H9 (cell line): ENCODE results near the gene PAGE2B. TPM values are rescaled to one million over a fixed set of nuclear protein-coding genes. Genes with fewer than 3 reads are reported as not detected.
"Not testable (repeated sequence)": the region's sequence is repeated elsewhere in the genome, so short reads cannot be mapped to it uniquely, and the experiment has no call there.

Source experiments
- DNase-seq: peaks from one replicate; pipeline ENCODE4 v3.0.0-alpha.2; 2017
- H2AFZ ChIP-seq: one replicate; pipeline ENCODE4 v1.6.1; 2013; ENCODE audit warnings: mild to moderate bottlenecking, low read length, control low read depth, moderate library complexity
- H2AK5ac ChIP-seq: 2 replicates; pipeline ENCODE4 v1.6.1; 2013; ENCODE audit warnings: low read length, control low read depth, mixed read lengths; ENCODE audit not compliant: insufficient read length
- H2BK120ac ChIP-seq: one replicate; pipeline ENCODE4 v1.6.1; 2013; ENCODE audit warnings: low read depth, mild to moderate bottlenecking, low read length, control low read depth, inconsistent platforms; ENCODE audit not compliant: poor library complexity, severe bottlenecking
- H2BK12ac ChIP-seq: 2 replicates; pipeline ENCODE4 v1.6.1; 2013; ENCODE audit warnings: low read length, control low read depth, mixed read lengths, low read depth; ENCODE audit not compliant: insufficient read length
- H2BK15ac ChIP-seq: 2 replicates; pipeline ENCODE4 v1.6.1; 2013; ENCODE audit warnings: low read depth, low read length, control low read depth
- H2BK20ac ChIP-seq: one replicate; pipeline ENCODE4 v1.6.1; 2013; ENCODE audit warnings: low read depth, mild to moderate bottlenecking, low read length, control low read depth, inconsistent platforms; ENCODE audit not compliant: poor library complexity, severe bottlenecking
- H2BK5ac ChIP-seq: 2 replicates; pipeline ENCODE4 v1.6.1; 2013; ENCODE audit warnings: low read length, control low read depth, mixed read lengths; ENCODE audit not compliant: insufficient read length
- H3K14ac ChIP-seq: 2 replicates; pipeline ENCODE4 v1.6.1; 2013; ENCODE audit warnings: low read length, control low read depth; ENCODE audit not compliant: insufficient read depth
- H3K18ac ChIP-seq: 2 replicates; pipeline ENCODE4 v1.6.1; 2013; ENCODE audit warnings: low read depth, mild to moderate bottlenecking, mixed read lengths, low read length, control low read depth; ENCODE audit not compliant: insufficient read length
- H3K23ac ChIP-seq: 2 replicates; pipeline ENCODE4 v1.6.1; 2013; ENCODE audit warnings: low read length, control low read depth, mixed read lengths, low read depth; ENCODE audit not compliant: insufficient read length
- H3K23me2 ChIP-seq: 2 replicates; pipeline ENCODE4 v1.6.1; 2013; ENCODE audit warnings: low read depth, mild to moderate bottlenecking, mixed read lengths, low read length, control low read depth; ENCODE audit not compliant: insufficient read length, poor library complexity, severe bottlenecking
- H3K27ac ChIP-seq: 2 replicates; pipeline ENCODE4 v1.5.1; 2013; ENCODE audit warnings: low read length, control low read depth, mixed read lengths, low read depth; ENCODE audit not compliant: insufficient read length
- H3K27me3 ChIP-seq: 2 replicates; pipeline ENCODE4 v1.6.1; 2013; ENCODE audit warnings: low read length, control low read depth, inconsistent platforms; ENCODE audit not compliant: insufficient read depth
- H3K4ac ChIP-seq: 2 replicates; pipeline ENCODE4 v1.6.1; 2013; ENCODE audit warnings: low read depth, mild to moderate bottlenecking, control low read depth, inconsistent platforms, low read length, moderate library complexity
- H3K4me1 ChIP-seq: 2 replicates; pipeline ENCODE4 v1.6.1; 2013; ENCODE audit warnings: low read length, control low read depth, inconsistent platforms; ENCODE audit not compliant: insufficient read depth
- H3K4me2 ChIP-seq: 2 replicates; pipeline ENCODE4 v1.6.1; 2013; ENCODE audit warnings: low read length, control low read depth, mixed read lengths; ENCODE audit not compliant: insufficient read length, insufficient read depth
- H3K56ac ChIP-seq: 2 replicates; pipeline ENCODE4 v1.6.1; 2013; ENCODE audit warnings: low read depth, mild to moderate bottlenecking, mixed read lengths, low read length, control low read depth; ENCODE audit not compliant: insufficient read length
- H3K79me1 ChIP-seq: 2 replicates; pipeline ENCODE4 v1.6.1; 2013; ENCODE audit warnings: low read depth, mild to moderate bottlenecking, moderate library complexity, low read length, control low read depth, inconsistent platforms; ENCODE audit not compliant: insufficient read depth, poor library complexity, severe bottlenecking
- H3K79me2 ChIP-seq: 2 replicates; pipeline ENCODE4 v1.6.1; 2013; ENCODE audit warnings: low read length, control low read depth, inconsistent platforms; ENCODE audit not compliant: insufficient read depth
- H3K9ac ChIP-seq: 2 replicates; pipeline ENCODE4 v1.6.1; 2013; ENCODE audit warnings: low read length, control low read depth, mixed read lengths; ENCODE audit not compliant: insufficient read length; ENCODE audit errors: extremely low read depth
- H3K9me3 ChIP-seq: one replicate; pipeline ENCODE4 v1.6.1; 2013; ENCODE audit warnings: low read depth, low read length, inconsistent platforms; ENCODE audit not compliant: control insufficient read depth
- H3T11ph ChIP-seq: one replicate; pipeline ENCODE4 v1.6.1; 2013; ENCODE audit warnings: mild to moderate bottlenecking, low read length, control low read depth, inconsistent platforms
- H4K20me1 ChIP-seq: one replicate; pipeline ENCODE4 v1.6.1; 2013; ENCODE audit not compliant: control insufficient read depth, insufficient read length, insufficient read depth
- H4K5ac ChIP-seq: 2 replicates; pipeline ENCODE4 v1.6.1; 2013; ENCODE audit warnings: low read depth, mild to moderate bottlenecking, mixed read lengths, low read length, control low read depth; ENCODE audit not compliant: insufficient read length
- H4K8ac ChIP-seq: replicated peaks from 2 replicates; pipeline ENCODE4 v1.6.1; 2013; ENCODE audit warnings: low read length, control low read depth, mixed read lengths, low read depth; ENCODE audit not compliant: insufficient read length
- H4K91ac ChIP-seq: 2 replicates; pipeline ENCODE4 v1.6.1; 2013; ENCODE audit warnings: low read depth, mild to moderate bottlenecking, moderate library complexity, mixed read lengths, low read length, control low read depth; ENCODE audit not compliant: insufficient read length
- H3K27ac Mint-ChIP-seq, 3 experiments: 2 replicates in 2 of 3; 3 replicates in 1 of 3; pipeline ENCODE4 v1.8.0; 2020 to 2021; ENCODE audit warnings: mixed read lengths in 3 of 3, mild to moderate bottlenecking in 1 of 3, moderate library complexity in 1 of 3
- H3K27me3 Mint-ChIP-seq: 2 replicates; pipeline ENCODE4 v1.8.0; 2021; ENCODE audit warnings: low read depth, mild to moderate bottlenecking, moderate library complexity, mixed read lengths
- H3K36me3 Mint-ChIP-seq, 3 experiments: 2 replicates in 2 of 3; 3 replicates in 1 of 3; pipeline ENCODE4 v1.8.0; 2020 to 2021; ENCODE audit warnings: low read depth in 3 of 3, mixed read lengths in 3 of 3; ENCODE audit not compliant: insufficient read depth in 1 of 3
- H3K4me1 Mint-ChIP-seq, 2 experiments: 2 replicates each; pipeline ENCODE4 v1.8.0; 2020; ENCODE audit warnings: mixed read lengths in 2 of 2
- H3K4me3 Mint-ChIP-seq, 2 experiments: 2 replicates in 1 of 2; 3 replicates in 1 of 2; pipeline ENCODE4 v1.8.0; 2020 to 2021; ENCODE audit warnings: mild to moderate bottlenecking in 2 of 2, mixed read lengths in 2 of 2, moderate library complexity in 1 of 2
- H3K9me3 Mint-ChIP-seq, 2 experiments: 2 replicates in 1 of 2; 3 replicates in 1 of 2; pipeline ENCODE4 v1.8.0; 2020; ENCODE audit warnings: mild to moderate bottlenecking in 2 of 2, mixed read lengths in 2 of 2, moderate library complexity in 1 of 2
- WGBS: extraction: QIAGEN DNeasy Blood & Tissue Kit; methylation state at CpG from one replicate; pipeline ENCODE4 v1.1.7; 2013; ENCODE audit warnings: missing lambda C conversion rate, low lambda C conversion rate, mixed read lengths; ENCODE audit not compliant: insufficient read length; ENCODE audit errors: extremely low coverage; 5-methylcytosine and 5-hydroxymethylcytosine counted together
- total RNA-seq: library from RNA; stranded (reverse); gene quantifications from 2 replicates; pipeline ENCODE4 v1.2.1, GENCODE V29; 2021
- TF ChIP-seq, protein P1 (sequence below): fragments of 200-600 bp; sonication (generic); conservative IDR thresholded peaks from 3 replicates; pipeline ENCODE4 v1.8.0; 2021; ENCODE audit warnings: antibody characterized with exemption, mild to moderate bottlenecking

The PAGE2B gene
- total RNA-seq, 1 experiment from 2014 or later: not detected

DNA sequence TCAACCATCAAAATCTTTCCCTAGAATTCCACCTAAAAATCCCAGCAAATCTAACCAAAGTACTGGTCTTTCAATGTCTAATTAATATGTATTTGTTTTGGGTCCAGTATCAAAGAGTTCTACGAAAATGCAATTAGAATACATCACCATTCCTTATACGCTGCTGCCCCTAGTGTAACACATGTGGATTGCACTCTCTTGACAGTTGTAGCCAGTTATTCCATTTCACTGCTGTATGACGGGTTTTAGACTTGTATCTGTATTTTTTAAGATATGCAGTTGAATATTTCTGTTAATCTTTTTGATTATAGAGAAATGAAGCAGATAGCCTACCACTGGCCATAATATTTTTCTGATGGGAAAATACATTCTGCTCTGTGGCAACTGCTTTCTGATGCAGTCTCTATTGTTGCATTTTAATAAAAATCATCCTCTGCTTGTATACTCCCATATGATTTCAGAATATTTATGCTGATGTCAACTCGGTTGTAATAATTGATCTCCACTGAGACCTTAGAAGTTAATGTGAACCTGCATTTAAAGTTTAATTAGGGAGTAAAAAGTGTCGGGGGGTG, 17.1 kb upstream of the PAGE2B start:
- H2BK20ac ChIP-seq: no peak overlapping the region
- no peak overlapping the region for H3K27ac Mint-ChIP-seq
- H2AK5ac ChIP-seq: no peak overlapping the region
- no peaks in the 10 kb centered on the region for H3K23me2 ChIP-seq
- H4K8ac ChIP-seq: no peak overlapping the region
- no peak overlapping the region for H4K91ac ChIP-seq
- H3K9me3 ChIP-seq: peaks cover 17% of the 10 kb centered on the region
- H2AFZ ChIP-seq: no peak overlapping the region
- H3K4me2 ChIP-seq: no peak overlapping the region
- H4K5ac ChIP-seq: no peak overlapping the region
- H3K4ac ChIP-seq: no peak overlapping the region
- WGBS: no CpG with 5 or more reads among the region's 5 CpGs
- no peak overlapping the region for H3K18ac ChIP-seq
- H3K79me1 ChIP-seq: no peaks in the 10 kb centered on the region
- no peak overlapping the region for H2BK120ac ChIP-seq
- no peak overlapping the region for H3T11ph ChIP-seq
- H3K36me3 Mint-ChIP-seq: peaks cover 0 to 5% (median 0%) of the 10 kb centered on the region in 3 experiments; a peak in 3 of 7 replicates
- no peaks in the 10 kb centered on the region for H4K20me1 ChIP-seq
- H2BK5ac ChIP-seq: no peak overlapping the region
- H3K23ac ChIP-seq: no peak overlapping the region
- H3K79me2 ChIP-seq: no peaks in the 10 kb centered on the region
- no peak overlapping the region for H3K4me3 Mint-ChIP-seq
- H3K27me3 ChIP-seq: no peaks in the 10 kb centered on the region
- no peak overlapping the region for H3K56ac ChIP-seq
- no peak overlapping the region for H2BK12ac ChIP-seq
- peaks cover 55 to 68% of the 10 kb centered on the region in 2 experiments for H3K9me3 Mint-ChIP-seq
- no peak for DNase-seq
- H3K4me1 ChIP-seq: no peaks in the 10 kb centered on the region
- H3K9ac ChIP-seq: no peak overlapping the region
- H3K14ac ChIP-seq: no peak overlapping the region
- H3K4me1 Mint-ChIP-seq: 0 out of 4 replicates have a peak, but pooled peaks cover 0 to 2% of the 10 kb centered on the region in 2 experiments
- TF ChIP-seq, protein P1, sequence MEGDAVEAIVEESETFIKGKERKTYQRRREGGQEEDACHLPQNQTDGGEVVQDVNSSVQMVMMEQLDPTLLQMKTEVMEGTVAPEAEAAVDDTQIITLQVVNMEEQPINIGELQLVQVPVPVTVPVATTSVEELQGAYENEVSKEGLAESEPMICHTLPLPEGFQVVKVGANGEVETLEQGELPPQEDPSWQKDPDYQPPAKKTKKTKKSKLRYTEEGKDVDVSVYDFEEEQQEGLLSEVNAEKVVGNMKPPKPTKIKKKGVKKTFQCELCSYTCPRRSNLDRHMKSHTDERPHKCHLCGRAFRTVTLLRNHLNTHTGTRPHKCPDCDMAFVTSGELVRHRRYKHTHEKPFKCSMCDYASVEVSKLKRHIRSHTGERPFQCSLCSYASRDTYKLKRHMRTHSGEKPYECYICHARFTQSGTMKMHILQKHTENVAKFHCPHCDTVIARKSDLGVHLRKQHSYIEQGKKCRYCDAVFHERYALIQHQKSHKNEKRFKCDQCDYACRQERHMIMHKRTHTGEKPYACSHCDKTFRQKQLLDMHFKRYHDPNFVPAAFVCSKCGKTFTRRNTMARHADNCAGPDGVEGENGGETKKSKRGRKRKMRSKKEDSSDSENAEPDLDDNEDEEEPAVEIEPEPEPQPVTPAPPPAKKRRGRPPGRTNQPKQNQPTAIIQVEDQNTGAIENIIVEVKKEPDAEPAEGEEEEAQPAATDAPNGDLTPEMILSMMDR: peak; percentile 78
- H3K27me3 Mint-ChIP-seq: peaks cover 5% of the 10 kb centered on the region
- H3K27ac ChIP-seq: no peak overlapping the region
- H2BK15ac ChIP-seq: no peak overlapping the region

DNA sequence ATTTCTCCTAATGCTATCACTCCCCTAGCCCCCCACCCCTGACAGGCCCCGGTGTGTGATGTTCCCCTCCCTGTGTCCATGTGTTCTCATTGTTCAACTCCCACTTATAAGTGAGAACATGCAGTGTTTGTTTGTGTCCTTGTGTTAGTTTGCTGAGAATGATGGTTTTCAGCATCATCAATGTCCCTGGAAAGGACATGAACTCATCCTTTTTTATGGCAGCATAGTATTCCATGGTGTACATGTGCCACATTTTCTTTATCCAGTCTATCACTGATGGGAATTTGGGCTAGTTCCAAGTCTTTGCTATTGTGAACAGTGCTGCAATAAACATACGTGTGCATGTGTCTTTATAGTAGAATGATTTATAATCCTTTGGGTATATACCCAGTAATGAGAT, 7.7 kb upstream of the PAGE2B start:
- not testable (repeated sequence) for H3K18ac ChIP-seq, H2BK120ac ChIP-seq, H3K9ac ChIP-seq, H3K79me1 ChIP-seq, H2BK15ac ChIP-seq, H3K4ac ChIP-seq, H3K4me1 Mint-ChIP-seq, H3T11ph ChIP-seq, H3K36me3 Mint-ChIP-seq, H3K56ac ChIP-seq, H3K23ac ChIP-seq, H3K4me2 ChIP-seq, H3K79me2 ChIP-seq, DNase-seq, H3K4me1 ChIP-seq, H3K23me2 ChIP-seq, H3K27ac Mint-ChIP-seq, H2BK12ac ChIP-seq, H2BK5ac ChIP-seq, H3K27ac ChIP-seq, H2BK20ac ChIP-seq, H4K5ac ChIP-seq, H3K27me3 ChIP-seq, H3K9me3 ChIP-seq, H2AK5ac ChIP-seq, H4K20me1 ChIP-seq, H4K8ac ChIP-seq, H3K4me3 Mint-ChIP-seq, H3K14ac ChIP-seq, H4K91ac ChIP-seq, H2AFZ ChIP-seq
- H3K27me3 Mint-ChIP-seq: peaks cover 14% of the 10 kb centered on the region
- H3K9me3 Mint-ChIP-seq: peaks cover 96% of the 10 kb centered on the region in 2 experiments
- WGBS: no CpG with 5 or more reads among the region's 2 CpGs
